Measurements from ENCODE around the gene EID2B.

DNA sequence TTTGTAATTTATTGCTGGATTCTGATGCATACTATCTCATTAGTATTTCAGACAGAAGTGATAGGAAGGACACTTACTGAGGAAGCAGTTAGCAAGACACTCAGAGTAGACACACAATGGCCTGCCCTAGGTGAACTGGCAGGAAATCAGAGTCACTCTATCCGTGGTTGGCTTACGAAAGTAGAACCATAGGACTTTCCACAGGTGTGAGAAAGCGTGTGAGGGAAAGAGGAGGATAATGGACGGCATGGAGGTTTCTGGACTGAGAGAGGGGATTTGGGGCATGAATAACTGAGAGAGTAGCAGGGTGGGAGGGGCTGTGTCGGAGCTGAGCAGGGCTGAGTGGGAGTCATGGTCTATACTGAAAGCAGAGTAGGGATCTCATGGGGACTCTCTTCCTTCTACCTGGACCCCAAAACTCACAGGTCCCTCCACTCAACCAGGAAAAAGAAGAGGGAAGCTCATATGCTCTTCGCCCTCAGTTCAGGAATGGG is 26.0 kb upstream of the EID2B start:
- no peak for TF ChIP-seq BHLHE40 (IDR thresholded peaks at IDR 0.05; ENCODE audit: borderline replicate concordance in 1 of 2, low read depth in 2 of 2, low read length in 1 of 2)
- no peak for TF ChIP-seq EZH2 (IDR thresholded peaks at IDR 0.05; ENCODE audit: borderline replicate concordance, control insufficient read depth, low read depth, low read length)
- TF ChIP-seq, protein P1, sequence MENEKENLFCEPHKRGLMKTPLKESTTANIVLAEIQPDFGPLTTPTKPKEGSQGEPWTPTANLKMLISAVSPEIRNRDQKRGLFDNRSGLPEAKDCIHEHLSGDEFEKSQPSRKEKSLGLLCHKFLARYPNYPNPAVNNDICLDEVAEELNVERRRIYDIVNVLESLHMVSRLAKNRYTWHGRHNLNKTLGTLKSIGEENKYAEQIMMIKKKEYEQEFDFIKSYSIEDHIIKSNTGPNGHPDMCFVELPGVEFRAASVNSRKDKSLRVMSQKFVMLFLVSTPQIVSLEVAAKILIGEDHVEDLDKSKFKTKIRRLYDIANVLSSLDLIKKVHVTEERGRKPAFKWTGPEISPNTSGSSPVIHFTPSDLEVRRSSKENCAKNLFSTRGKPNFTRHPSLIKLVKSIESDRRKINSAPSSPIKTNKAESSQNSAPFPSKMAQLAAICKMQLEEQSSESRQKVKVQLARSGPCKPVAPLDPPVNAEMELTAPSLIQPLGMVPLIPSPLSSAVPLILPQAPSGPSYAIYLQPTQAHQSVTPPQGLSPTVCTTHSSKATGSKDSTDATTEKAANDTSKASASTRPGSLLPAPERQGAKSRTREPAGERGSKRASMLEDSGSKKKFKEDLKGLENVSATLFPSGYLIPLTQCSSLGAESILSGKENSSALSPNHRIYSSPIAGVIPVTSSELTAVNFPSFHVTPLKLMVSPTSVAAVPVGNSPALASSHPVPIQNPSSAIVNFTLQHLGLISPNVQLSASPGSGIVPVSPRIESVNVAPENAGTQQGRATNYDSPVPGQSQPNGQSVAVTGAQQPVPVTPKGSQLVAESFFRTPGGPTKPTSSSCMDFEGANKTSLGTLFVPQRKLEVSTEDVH (IDR thresholded peaks at IDR 0.05; ENCODE audit: low read depth, partially characterized antibody) = no peak
- TF ChIP-seq, protein P2, sequence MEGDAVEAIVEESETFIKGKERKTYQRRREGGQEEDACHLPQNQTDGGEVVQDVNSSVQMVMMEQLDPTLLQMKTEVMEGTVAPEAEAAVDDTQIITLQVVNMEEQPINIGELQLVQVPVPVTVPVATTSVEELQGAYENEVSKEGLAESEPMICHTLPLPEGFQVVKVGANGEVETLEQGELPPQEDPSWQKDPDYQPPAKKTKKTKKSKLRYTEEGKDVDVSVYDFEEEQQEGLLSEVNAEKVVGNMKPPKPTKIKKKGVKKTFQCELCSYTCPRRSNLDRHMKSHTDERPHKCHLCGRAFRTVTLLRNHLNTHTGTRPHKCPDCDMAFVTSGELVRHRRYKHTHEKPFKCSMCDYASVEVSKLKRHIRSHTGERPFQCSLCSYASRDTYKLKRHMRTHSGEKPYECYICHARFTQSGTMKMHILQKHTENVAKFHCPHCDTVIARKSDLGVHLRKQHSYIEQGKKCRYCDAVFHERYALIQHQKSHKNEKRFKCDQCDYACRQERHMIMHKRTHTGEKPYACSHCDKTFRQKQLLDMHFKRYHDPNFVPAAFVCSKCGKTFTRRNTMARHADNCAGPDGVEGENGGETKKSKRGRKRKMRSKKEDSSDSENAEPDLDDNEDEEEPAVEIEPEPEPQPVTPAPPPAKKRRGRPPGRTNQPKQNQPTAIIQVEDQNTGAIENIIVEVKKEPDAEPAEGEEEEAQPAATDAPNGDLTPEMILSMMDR (IDR thresholded peaks at IDR 0.05 in 2 of 3, conservative IDR thresholded peaks at IDR 0.05 in 1 of 3; ENCODE audit: control insufficient read depth in 2 of 3, extremely low read depth in 1 of 3, insufficient read depth in 1 of 3, low read depth in 3 of 3, low read length in 3 of 3) = no peak
- TF ChIP-seq POLR2AphosphoS5 (IDR thresholded peaks at IDR 0.05; ENCODE audit: low read length) = no peak
